GM12878 (cell line): Measurements from ENCODE around the gene PRDM16.

Source experiments
- CEBPB ChIP-seq, 2 experiments: fragments of 150-350 bp in 1 of 2; IDR thresholded peaks; 2 replicates each; pipeline ENCODE4 v1.6.1; 2012 to 2014; ENCODE audit warnings: low read depth in 2 of 2, low read length in 2 of 2, borderline replicate concordance in 1 of 2, inconsistent platforms in 1 of 2
- EP300 ChIP-seq, 2 experiments: fragments of 150-350 bp in 1 of 2; IDR thresholded peaks; 2 replicates each; pipeline ENCODE4 v1.6.1; 2011 to 2012; ENCODE audit warnings: low read depth in 2 of 2, low read length in 2 of 2, borderline replicate concordance in 1 of 2, improper control_type of control experiment in 1 of 2, inconsistent platforms in 1 of 2; ENCODE audit not compliant: control insufficient read depth in 1 of 2
- FOXM1 ChIP-seq: IDR thresholded peaks from 2 replicates; pipeline ENCODE4 v1.6.1; 2012; ENCODE audit warnings: low read depth, mild to moderate bottlenecking, inconsistent platforms, low read length, moderate library complexity
- JUNB ChIP-seq: IDR thresholded peaks from 2 replicates; pipeline ENCODE4 v1.6.1; 2016; ENCODE audit warnings: antibody characterized with exemption, mild to moderate bottlenecking
- TF ChIP-seq, protein P1 (sequence below), 3 experiments: IDR thresholded peaks in 2 of 3; conservative IDR thresholded peaks in 1 of 3; 2 replicates each; pipeline ENCODE4 v1.5.1; 2011; ENCODE audit warnings: low read depth in 3 of 3, low read length in 3 of 3, mild to moderate bottlenecking in 3 of 3, control low read depth in 2 of 3, moderate library complexity in 2 of 3, inconsistent platforms in 1 of 3, mixed read lengths in 1 of 3; ENCODE audit not compliant: control insufficient read depth in 2 of 3, insufficient read depth in 1 of 3; ENCODE audit errors: extremely low read depth in 1 of 3
- TF ChIP-seq, protein P2 (sequence below): IDR thresholded peaks from 2 replicates; pipeline ENCODE4 v1.6.1; 2012; ENCODE audit warnings: low read depth, low read length, improper control_type of control experiment

DNA sequence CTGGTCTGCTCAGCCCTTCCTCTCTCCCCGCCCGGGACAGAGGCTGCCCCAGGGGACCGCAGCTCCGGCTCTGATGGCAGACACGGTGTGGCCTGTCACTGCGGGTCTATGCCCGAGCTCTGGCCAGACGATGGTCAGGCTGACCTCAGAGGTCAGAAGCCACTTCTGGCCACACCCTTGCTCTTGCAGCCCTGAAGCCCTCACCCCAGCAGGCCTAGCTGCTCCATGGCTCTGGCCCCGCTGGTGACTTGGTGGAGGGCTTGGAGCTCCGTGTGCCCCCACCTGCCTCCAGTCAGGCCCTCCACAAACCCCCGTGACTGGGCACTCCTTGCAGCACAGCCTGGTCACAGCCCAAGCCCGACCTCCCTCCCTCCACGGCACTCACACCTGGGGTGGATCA lies 47.6 kb downstream of the PRDM16 start:
- TF ChIP-seq JUNB = no peak
- TF ChIP-seq EP300 (IDR thresholded peaks at IDR 0.05; ENCODE audit: borderline replicate concordance in 1 of 2, control insufficient read depth in 1 of 2, low read depth in 2 of 2, low read length in 2 of 2) = no peak
- TF ChIP-seq FOXM1 = no peak
- TF ChIP-seq, protein P1, sequence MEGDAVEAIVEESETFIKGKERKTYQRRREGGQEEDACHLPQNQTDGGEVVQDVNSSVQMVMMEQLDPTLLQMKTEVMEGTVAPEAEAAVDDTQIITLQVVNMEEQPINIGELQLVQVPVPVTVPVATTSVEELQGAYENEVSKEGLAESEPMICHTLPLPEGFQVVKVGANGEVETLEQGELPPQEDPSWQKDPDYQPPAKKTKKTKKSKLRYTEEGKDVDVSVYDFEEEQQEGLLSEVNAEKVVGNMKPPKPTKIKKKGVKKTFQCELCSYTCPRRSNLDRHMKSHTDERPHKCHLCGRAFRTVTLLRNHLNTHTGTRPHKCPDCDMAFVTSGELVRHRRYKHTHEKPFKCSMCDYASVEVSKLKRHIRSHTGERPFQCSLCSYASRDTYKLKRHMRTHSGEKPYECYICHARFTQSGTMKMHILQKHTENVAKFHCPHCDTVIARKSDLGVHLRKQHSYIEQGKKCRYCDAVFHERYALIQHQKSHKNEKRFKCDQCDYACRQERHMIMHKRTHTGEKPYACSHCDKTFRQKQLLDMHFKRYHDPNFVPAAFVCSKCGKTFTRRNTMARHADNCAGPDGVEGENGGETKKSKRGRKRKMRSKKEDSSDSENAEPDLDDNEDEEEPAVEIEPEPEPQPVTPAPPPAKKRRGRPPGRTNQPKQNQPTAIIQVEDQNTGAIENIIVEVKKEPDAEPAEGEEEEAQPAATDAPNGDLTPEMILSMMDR (IDR thresholded peaks at IDR 0.05 in 2 of 3, conservative IDR thresholded peaks at IDR 0.05 in 1 of 3; ENCODE audit: control insufficient read depth in 2 of 3, extremely low read depth in 1 of 3, insufficient read depth in 1 of 3, low read depth in 3 of 3, low read length in 3 of 3) = no peak
- no peak for TF ChIP-seq CEBPB (IDR thresholded peaks at IDR 0.05; ENCODE audit: borderline replicate concordance in 1 of 2, low read depth in 2 of 2, low read length in 2 of 2)
- TF ChIP-seq, protein P2, sequence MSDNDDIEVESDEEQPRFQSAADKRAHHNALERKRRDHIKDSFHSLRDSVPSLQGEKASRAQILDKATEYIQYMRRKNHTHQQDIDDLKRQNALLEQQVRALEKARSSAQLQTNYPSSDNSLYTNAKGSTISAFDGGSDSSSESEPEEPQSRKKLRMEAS = no peak
